Astrocyte (in vitro differentiated cells and primary cell): ENCODE measurements around the gene SLC7A8. TPM values are rescaled to one million over a fixed set of nuclear protein-coding genes. Genes with fewer than 3 reads are reported as not detected.

ENCODE experiments used
- DNase-seq: peaks from one replicate; pipeline ENCODE4 v3.0.0-alpha.2; 2010; ENCODE audit warnings: low read depth
- FAIRE-seq: peaks from 2 replicates; lab custom pipeline; 2011; peaks lifted over from hg19 to GRCh38; lab: Jason Lieb, UNC
- H2AFZ ChIP-seq: 2 replicates; pipeline ENCODE4 v1.6.0; 2012; ENCODE audit warnings: low read depth, low read length, inconsistent platforms
- H3K27ac ChIP-seq: 2 replicates; pipeline ENCODE4 v1.5.1; 2011; ENCODE audit warnings: low read depth, low read length, inconsistent platforms
- H3K27me3 ChIP-seq: 2 replicates; pipeline ENCODE4 v1.6.0; 2011; ENCODE audit warnings: low read length, inconsistent platforms; ENCODE audit not compliant: insufficient read depth
- H3K36me3 ChIP-seq: 2 replicates; pipeline ENCODE4 v1.5.1; 2011; ENCODE audit warnings: low read length, inconsistent platforms; ENCODE audit not compliant: insufficient read depth
- H3K4me1 ChIP-seq: 2 replicates; pipeline ENCODE4 v1.5.1; 2011; ENCODE audit warnings: low read length, inconsistent platforms; ENCODE audit not compliant: insufficient read depth
- H3K4me2 ChIP-seq: 2 replicates; pipeline ENCODE4 v1.6.0; 2012; ENCODE audit warnings: low read length, inconsistent platforms
- H3K4me3 ChIP-seq: 2 replicates; pipeline ENCODE4 v1.5.1; 2011; ENCODE audit warnings: low read depth, mild to moderate bottlenecking, low read length, inconsistent platforms; ENCODE audit not compliant: insufficient read depth
- H3K79me2 ChIP-seq: 2 replicates; pipeline ENCODE4 v1.6.0; 2012; ENCODE audit warnings: mild to moderate bottlenecking, low read length, inconsistent platforms; ENCODE audit not compliant: insufficient read depth
- H3K9ac ChIP-seq: 2 replicates; pipeline ENCODE4 v1.6.0; 2012; ENCODE audit warnings: mild to moderate bottlenecking, low read length, inconsistent platforms
- H3K9me3 ChIP-seq: 2 replicates; pipeline ENCODE4 v1.5.1; 2012; ENCODE audit warnings: low read depth, mild to moderate bottlenecking, low read length, inconsistent platforms; ENCODE audit not compliant: insufficient read depth
- H4K20me1 ChIP-seq: 2 replicates; pipeline ENCODE4 v1.6.0; 2012; ENCODE audit warnings: low read length, inconsistent platforms; ENCODE audit not compliant: insufficient read depth
- H3K27ac Mint-ChIP-seq: one replicate; pipeline ENCODE4 v1.8.0; 2021; ENCODE audit warnings: mild to moderate bottlenecking, mixed read lengths; ENCODE audit not compliant: unreplicated experiment
- H3K27me3 Mint-ChIP-seq: one replicate; pipeline ENCODE4 v1.8.0; 2021; ENCODE audit warnings: low read depth, mixed read lengths; ENCODE audit not compliant: unreplicated experiment
- H3K36me3 Mint-ChIP-seq: one replicate; pipeline ENCODE4 v1.8.0; 2021; ENCODE audit warnings: low read depth, mixed read lengths; ENCODE audit not compliant: unreplicated experiment
- H3K4me1 Mint-ChIP-seq: one replicate; pipeline ENCODE4 v1.8.0; 2021; ENCODE audit warnings: low read depth, mixed read lengths; ENCODE audit not compliant: unreplicated experiment
- H3K4me3 Mint-ChIP-seq: one replicate; pipeline ENCODE4 v1.8.0; 2021; ENCODE audit warnings: mild to moderate bottlenecking, moderate library complexity, mixed read lengths; ENCODE audit not compliant: unreplicated experiment
- H3K9me3 Mint-ChIP-seq: one replicate; pipeline ENCODE4 v1.8.0; 2021; ENCODE audit warnings: mild to moderate bottlenecking, mixed read lengths; ENCODE audit not compliant: unreplicated experiment
- CTCF ChIP-seq: IDR thresholded peaks from 2 replicates; pipeline ENCODE4 v1.5.1; 2011; ENCODE audit warnings: low read depth, mild to moderate bottlenecking, inconsistent platforms, low read length, moderate library complexity; ENCODE audit not compliant: insufficient read depth
- EZH2 ChIP-seq: IDR thresholded peaks from 2 replicates; pipeline ENCODE4 v1.6.1; 2012; ENCODE audit warnings: mild to moderate bottlenecking, low read length, inconsistent platforms; ENCODE audit not compliant: insufficient read depth
- total RNA-seq: library from RNA; stranded (reverse); gene quantifications from 2 replicates; pipeline ENCODE4 v1.2.1, GENCODE V29; 2021

The SLC7A8 gene
- total RNA-seq, 1 donor from 2014 or later = 6.5 TPM

GRCh38 chr14:23174296-23175184 lies 8.9 kb downstream of the SLC7A8 start:
- H3K79me2 ChIP-seq = no peaks in the 10 kb centered on the region
- no peaks in the 10 kb centered on the region for H3K4me1 ChIP-seq
- Mint-ChIP-seq H3K9me3 (no peaks in the 10 kb centered on the region), H3K27me3 (no peaks in the 10 kb centered on the region), H3K4me1 (peaks cover 14% of the 10 kb centered on the region), H3K36me3 (no peaks in the 10 kb centered on the region), H3K4me3 (no peak overlapping the region), H3K27ac (no peak overlapping the region)
- H2AFZ ChIP-seq = no peak overlapping the region
- FAIRE-seq (no peak), DNase-seq (no peak)
- no peaks in the 10 kb centered on the region for H4K20me1 ChIP-seq
- H3K9me3 ChIP-seq = no peaks in the 10 kb centered on the region
- H3K9ac ChIP-seq = no peak overlapping the region
- peaks cover 22% of the 10 kb centered on the region for H3K27me3 ChIP-seq
- no peak overlapping the region for H3K27ac ChIP-seq
- TF ChIP-seq CTCF (no peak), EZH2 (no peak)
- H3K4me3 ChIP-seq = no peak overlapping the region
- no peaks in the 10 kb centered on the region for H3K36me3 ChIP-seq
- no peak overlapping the region for H3K4me2 ChIP-seq

GRCh38 chr14:23173796-23174195 lies 9.7 kb downstream of the SLC7A8 start:
- Histone ChIP-seq H3K4me3 (no peak overlapping the region), H3K4me1 (no peaks in the 10 kb centered on the region), H3K27ac (no peak overlapping the region), H3K79me2 (no peaks in the 10 kb centered on the region), H3K9ac (no peak overlapping the region), H3K9me3 (no peaks in the 10 kb centered on the region), H3K36me3 (no peaks in the 10 kb centered on the region), H4K20me1 (no peaks in the 10 kb centered on the region), H2AFZ (no peak overlapping the region), H3K27me3 (peaks cover 22% of the 10 kb centered on the region), H3K4me2 (no peak overlapping the region)
- DNase-seq (no peak), FAIRE-seq (no peak)
- no peak overlapping the region for H3K4me3 Mint-ChIP-seq
- H3K27ac Mint-ChIP-seq = no peak overlapping the region
- peaks cover 14% of the 10 kb centered on the region for H3K4me1 Mint-ChIP-seq
- H3K36me3 Mint-ChIP-seq = no peaks in the 10 kb centered on the region
- TF ChIP-seq EZH2 (no peak), CTCF (no peak)
- H3K9me3 Mint-ChIP-seq = no peaks in the 10 kb centered on the region
- no peaks in the 10 kb centered on the region for H3K27me3 Mint-ChIP-seq

DNA sequence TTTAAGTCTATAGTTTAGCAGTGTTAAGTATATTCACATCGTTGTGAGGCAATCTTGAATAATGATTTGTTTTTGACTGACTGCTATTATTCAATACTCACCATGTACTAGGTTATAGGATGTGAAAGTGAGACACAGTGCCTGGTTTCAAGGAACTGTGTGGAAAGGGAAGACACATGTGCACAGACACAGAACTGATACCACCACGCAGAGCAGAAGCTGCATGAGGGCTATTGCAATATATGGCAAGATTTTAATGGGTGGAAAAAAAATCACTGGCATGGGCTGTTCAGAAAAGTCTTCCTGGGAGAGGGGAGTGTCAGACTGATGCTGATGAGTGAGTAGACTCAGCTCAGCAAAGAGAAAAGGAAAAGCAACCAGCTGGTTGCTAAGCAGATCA lies 10.4 kb downstream of the SLC7A8 start:
- Histone ChIP-seq H3K9me3 (no peaks in the 10 kb centered on the region), H3K36me3 (no peaks in the 10 kb centered on the region), H3K79me2 (no peaks in the 10 kb centered on the region), H3K27ac (no peak overlapping the region), H3K4me3 (no peak overlapping the region), H3K9ac (no peak overlapping the region), H3K4me2 (no peak overlapping the region), H4K20me1 (no peaks in the 10 kb centered on the region), H3K4me1 (no peaks in the 10 kb centered on the region), H2AFZ (no peak overlapping the region), H3K27me3 (peaks cover 21% of the 10 kb centered on the region)
- TF ChIP-seq CTCF (no peak), EZH2 (no peak)
- no peak overlapping the region for H3K4me3 Mint-ChIP-seq
- H3K36me3 Mint-ChIP-seq = no peaks in the 10 kb centered on the region
- H3K4me1 Mint-ChIP-seq = peaks cover 14% of the 10 kb centered on the region
- DNase-seq = no peak
- no peak overlapping the region for H3K27ac Mint-ChIP-seq
- FAIRE-seq = no peak
- H3K9me3 Mint-ChIP-seq = no peaks in the 10 kb centered on the region
- H3K27me3 Mint-ChIP-seq = no peaks in the 10 kb centered on the region
